ENCODE measurements around the gene STX11.

STX11 gene

GRCh38 chr6:144113366-144113765 is 37.0 kb upstream of the STX11 start:
- no peak overlapping the region for H3K4me3 ChIP-seq (ENCODE audit: low read length)
- TF ChIP-seq, protein P1, sequence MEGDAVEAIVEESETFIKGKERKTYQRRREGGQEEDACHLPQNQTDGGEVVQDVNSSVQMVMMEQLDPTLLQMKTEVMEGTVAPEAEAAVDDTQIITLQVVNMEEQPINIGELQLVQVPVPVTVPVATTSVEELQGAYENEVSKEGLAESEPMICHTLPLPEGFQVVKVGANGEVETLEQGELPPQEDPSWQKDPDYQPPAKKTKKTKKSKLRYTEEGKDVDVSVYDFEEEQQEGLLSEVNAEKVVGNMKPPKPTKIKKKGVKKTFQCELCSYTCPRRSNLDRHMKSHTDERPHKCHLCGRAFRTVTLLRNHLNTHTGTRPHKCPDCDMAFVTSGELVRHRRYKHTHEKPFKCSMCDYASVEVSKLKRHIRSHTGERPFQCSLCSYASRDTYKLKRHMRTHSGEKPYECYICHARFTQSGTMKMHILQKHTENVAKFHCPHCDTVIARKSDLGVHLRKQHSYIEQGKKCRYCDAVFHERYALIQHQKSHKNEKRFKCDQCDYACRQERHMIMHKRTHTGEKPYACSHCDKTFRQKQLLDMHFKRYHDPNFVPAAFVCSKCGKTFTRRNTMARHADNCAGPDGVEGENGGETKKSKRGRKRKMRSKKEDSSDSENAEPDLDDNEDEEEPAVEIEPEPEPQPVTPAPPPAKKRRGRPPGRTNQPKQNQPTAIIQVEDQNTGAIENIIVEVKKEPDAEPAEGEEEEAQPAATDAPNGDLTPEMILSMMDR (conservative IDR thresholded peaks at IDR 0.05; ENCODE audit: low read depth, low read length) = no peak
- no peak for DNase-seq (ENCODE audit: low read depth)

DNA sequence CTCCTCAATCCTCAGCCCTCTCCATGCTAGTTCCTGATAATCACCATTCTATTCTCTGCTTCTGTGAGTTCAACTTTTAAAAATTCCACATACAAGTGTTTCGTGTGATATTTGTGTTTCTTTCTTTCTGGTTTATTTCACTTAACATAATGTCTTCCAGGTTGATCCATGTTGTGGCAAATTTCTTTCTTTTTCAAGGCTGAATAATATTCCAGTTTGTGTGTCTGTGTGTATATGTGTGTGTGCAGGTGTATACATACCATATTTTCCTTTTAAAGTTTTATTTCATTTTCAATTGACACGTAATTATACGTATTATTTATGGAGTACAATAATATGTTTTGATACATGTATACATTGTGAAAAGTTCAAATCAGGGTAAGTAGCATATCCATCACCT is 35.1 kb upstream of the STX11 start:
- TF ChIP-seq, protein P1 (conservative IDR thresholded peaks at IDR 0.05; ENCODE audit: low read depth, low read length) = no peak
- DNase-seq (ENCODE audit: low read depth) = no peak
- H3K4me3 ChIP-seq (ENCODE audit: low read length) = no peak overlapping the region

- no peak overlapping the region for H3K4me3 ChIP-seq (ENCODE audit: low read length)
- TF ChIP-seq, protein P1 (conservative IDR thresholded peaks at IDR 0.05; ENCODE audit: low read depth, low read length) = no peak
- DNase-seq (ENCODE audit: low read depth) = no peak
Measured at GRCh38 chr6:144119376-144119775, 30.9 kb upstream of the STX11 start.

GRCh38 chr6:144122861-144123260 is 27.5 kb upstream of the STX11 start:
- no peak overlapping the region for H3K4me3 ChIP-seq (ENCODE audit: low read length)
- TF ChIP-seq, protein P1 (conservative IDR thresholded peaks at IDR 0.05; ENCODE audit: low read depth, low read length) = no peak
- DNase-seq (ENCODE audit: low read depth) = no peak

DNA sequence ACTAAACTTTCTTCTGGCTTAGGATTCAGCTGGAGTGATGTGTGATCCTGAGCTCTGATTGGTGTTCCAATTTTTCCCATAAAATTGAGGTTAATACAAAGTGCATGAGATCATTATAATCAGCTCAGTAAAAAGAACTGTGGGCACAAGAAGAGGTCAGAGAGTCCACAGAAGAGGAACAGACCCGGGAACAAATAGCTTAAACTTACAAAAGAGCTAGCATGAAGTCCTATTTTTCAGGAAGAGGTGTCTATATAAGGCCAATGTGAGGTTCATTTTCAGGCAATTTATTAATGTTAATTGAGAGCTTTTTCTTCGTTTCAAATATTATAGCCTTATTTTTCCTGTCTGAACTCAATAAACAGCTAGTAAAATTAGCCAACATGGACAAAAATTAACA is 26.9 kb upstream of the STX11 start:
- DNase-seq (ENCODE audit: low read depth) = no peak
- TF ChIP-seq, protein P1 (conservative IDR thresholded peaks at IDR 0.05; ENCODE audit: low read depth, low read length) = no peak

GRCh38 chr6:144123836-144124235 is 26.5 kb upstream of the STX11 start:
- TF ChIP-seq, protein P1 (conservative IDR thresholded peaks at IDR 0.05; ENCODE audit: low read depth, low read length) = no peak
- DNase-seq (ENCODE audit: low read depth) = no peak
- no peak overlapping the region for H3K4me3 ChIP-seq (ENCODE audit: low read length)

More for the DNA sequence above, 26.9 kb upstream of the STX11 start:
- no peak overlapping the region for H3K4me3 ChIP-seq (ENCODE audit: low read length)

- TF ChIP-seq, protein P1 (conservative IDR thresholded peaks at IDR 0.05; ENCODE audit: low read depth, low read length) = no peak
- no peak overlapping the region for H3K4me3 ChIP-seq (ENCODE audit: low read length)
- DNase-seq (ENCODE audit: low read depth) = no peak
Measured at GRCh38 chr6:144127097-144127496, 23.2 kb upstream of the STX11 start.

All from retinal pigment epithelial cell (primary cell).